Gastrocnemius medialis (tissue), 4 donors: ENCODE measurements around the gene METTL26. TPM values are rescaled to one million over a fixed set of nuclear protein-coding genes. Genes with fewer than 3 reads are reported as not detected.

Experiments
- ATAC-seq, 2 donors: fragments of 150-250 bp; one replicate each; pipeline ENCODE4 v1.9.1; 2016
- DNase-seq, 2 donors: peaks; one replicate each; pipeline ENCODE4 v3.0.0-alpha.2; 2019
- H3K27ac ChIP-seq, 4 donors: fragments of 200-600 bp; sonication (generic); 1 replicate in 1 of 4; 2 replicates in 3 of 4; pipeline ENCODE4 v1.5.1; 2016 to 2018; ENCODE audit warnings: mild to moderate bottlenecking in 2 of 4, moderate library complexity in 1 of 4
- H3K27me3 ChIP-seq, 3 donors: fragments of 200-600 bp; sonication (generic) in 2 of 3; 1 replicate in 1 of 3; 2 replicates in 2 of 3; pipeline versions ENCODE4 v1.5.1 to v1.6.0; 2016 to 2019; ENCODE audit warnings: mild to moderate bottlenecking in 1 of 3, moderate library complexity in 1 of 3
- H3K36me3 ChIP-seq, 2 donors: fragments of 200-600 bp; sonication (generic) in 1 of 2; one replicate each; pipeline ENCODE4 v1.5.1; 2017 to 2018
- H3K4me1 ChIP-seq, 2 donors: fragments of 200-600 bp; sonication (generic) in 1 of 2; one replicate each; pipeline ENCODE4 v1.5.1; 2016 to 2017; ENCODE audit warnings: mild to moderate bottlenecking in 2 of 2
- H3K4me3 ChIP-seq, 4 donors: fragments of 200-600 bp; sonication (generic) in 3 of 4; 1 replicate in 1 of 4; 2 replicates in 3 of 4; pipeline ENCODE4 v1.5.1; 2016 to 2019; ENCODE audit warnings: mild to moderate bottlenecking in 2 of 4
- H3K9me3 ChIP-seq, 3 donors: fragments of 200-600 bp; sonication (generic) in 2 of 3; 1 replicate in 1 of 3; 2 replicates in 2 of 3; pipeline ENCODE4 v1.5.1; 2016 to 2019
- POLR2A ChIP-seq, 2 donors: fragments of 450-650 bp; IDR thresholded peaks; one replicate each; pipeline ENCODE4 v1.6.1; 2017; ENCODE audit warnings: antibody characterized with exemption in 2 of 2, mild to moderate bottlenecking in 2 of 2, moderate library complexity in 2 of 2
- in situ Hi-C, 4 donors: fragments of 200-750 bp; cut with MboI; loops; one replicate each; pipeline versions ENCODE4 v1.15.0 to v1.8.0; 2017; ENCODE audit warnings: low sequenced_read_pairs in 4 of 4
- intact Hi-C: fragments of 100-400 bp; cut with DNase I; formaldehyde crosslinking; loops from one replicate; pipeline ENCODE4 v1.15.1; 2023; ENCODE audit warnings: low total_unique reads
- total RNA-seq, 4 donors: library from RNA; depleted of rRNA; stranded (reverse); fragments of >200 nt; gene quantifications; one replicate each; pipeline versions ENCODE4 v1.1.0 to v1.2.3, GENCODE V29; 2016
- TF ChIP-seq, protein P1 (sequence below), 5 experiments: fragments of 450-650 bp in 3 of 5; fragments of 200-600 bp in 2 of 5; sonication (generic) in 2 of 5; IDR thresholded peaks in 4 of 5; conservative IDR thresholded peaks in 1 of 5; 1 replicate in 4 of 5; 2 replicates in 1 of 5; pipeline ENCODE4 v1.5.1; 2016 to 2019; ENCODE audit warnings: antibody characterized with exemption in 5 of 5, mild to moderate bottlenecking in 3 of 5, moderate library complexity in 3 of 5

METTL26 gene
- total RNA-seq, 4 donors from 2014 or later, result 114 to 212 (median 141) TPM

- ATAC-seq (no peak), DNase-seq (no peak)
- intact Hi-C loops (no loop called here), in situ Hi-C loops (no loop called here)
- Histone ChIP-seq H3K36me3 (peaks cover 0 to 11% of the 10 kb centered on the region in 2 donors), H3K9me3 (no peaks in the 10 kb centered on the region), H3K4me1 (peaks cover 0 to 7% of the 10 kb centered on the region in 2 donors), H3K27me3 (no peaks in the 10 kb centered on the region), H3K4me3 (no peak overlapping the region), H3K27ac (no peak overlapping the region)
- TF ChIP-seq, protein P1, sequence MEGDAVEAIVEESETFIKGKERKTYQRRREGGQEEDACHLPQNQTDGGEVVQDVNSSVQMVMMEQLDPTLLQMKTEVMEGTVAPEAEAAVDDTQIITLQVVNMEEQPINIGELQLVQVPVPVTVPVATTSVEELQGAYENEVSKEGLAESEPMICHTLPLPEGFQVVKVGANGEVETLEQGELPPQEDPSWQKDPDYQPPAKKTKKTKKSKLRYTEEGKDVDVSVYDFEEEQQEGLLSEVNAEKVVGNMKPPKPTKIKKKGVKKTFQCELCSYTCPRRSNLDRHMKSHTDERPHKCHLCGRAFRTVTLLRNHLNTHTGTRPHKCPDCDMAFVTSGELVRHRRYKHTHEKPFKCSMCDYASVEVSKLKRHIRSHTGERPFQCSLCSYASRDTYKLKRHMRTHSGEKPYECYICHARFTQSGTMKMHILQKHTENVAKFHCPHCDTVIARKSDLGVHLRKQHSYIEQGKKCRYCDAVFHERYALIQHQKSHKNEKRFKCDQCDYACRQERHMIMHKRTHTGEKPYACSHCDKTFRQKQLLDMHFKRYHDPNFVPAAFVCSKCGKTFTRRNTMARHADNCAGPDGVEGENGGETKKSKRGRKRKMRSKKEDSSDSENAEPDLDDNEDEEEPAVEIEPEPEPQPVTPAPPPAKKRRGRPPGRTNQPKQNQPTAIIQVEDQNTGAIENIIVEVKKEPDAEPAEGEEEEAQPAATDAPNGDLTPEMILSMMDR (IDR thresholded peaks at IDR 0.05 in 4 of 5, conservative IDR thresholded peaks at IDR 0.05 in 1 of 5), result no peak
- no peak for TF ChIP-seq POLR2A (IDR thresholded peaks at IDR 0.05)
These were observed 13.2 kb downstream of the METTL26 start for GRCh38 chr16:622920-623280.

DNA sequence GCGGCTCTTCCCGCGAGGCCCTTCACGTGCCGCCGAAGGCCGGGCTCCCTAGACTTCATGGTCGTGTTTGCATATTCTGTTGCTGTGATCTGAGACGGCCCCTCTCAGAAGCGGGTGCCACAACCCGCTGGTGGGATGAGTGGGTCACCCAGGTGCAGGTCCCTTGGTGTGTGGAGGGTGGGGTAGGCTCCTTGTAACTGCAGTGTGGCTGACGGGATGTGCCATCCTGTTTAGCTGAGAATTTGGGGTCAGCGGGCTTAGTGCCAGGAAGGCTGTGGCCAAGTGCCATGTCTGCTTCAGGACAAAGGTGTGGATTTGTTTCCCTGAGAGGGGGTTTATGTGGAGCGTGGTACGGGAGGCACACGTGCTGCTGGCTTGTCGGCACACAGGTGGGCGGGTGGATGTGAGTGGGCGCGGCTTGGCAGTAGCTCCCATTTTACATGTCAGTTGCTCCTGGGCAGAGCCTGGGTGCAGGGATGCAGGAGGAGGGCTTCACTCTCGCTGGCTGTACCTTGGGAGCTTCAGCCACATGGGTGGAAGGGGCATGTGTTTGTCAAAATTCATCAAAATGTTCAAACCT, 14.5 kb downstream of the METTL26 start:
- Histone ChIP-seq H3K27me3 (no peaks in the 10 kb centered on the region), H3K9me3 (no peaks in the 10 kb centered on the region), H3K4me1 (no peaks in the 10 kb centered on the region), H3K27ac (no peak overlapping the region), H3K36me3 (peaks cover 0 to 11% of the 10 kb centered on the region in 2 donors), H3K4me3 (no peak overlapping the region)
- no peak for TF ChIP-seq POLR2A (IDR thresholded peaks at IDR 0.05)
- TF ChIP-seq, protein P1 (IDR thresholded peaks at IDR 0.05 in 4 of 5, conservative IDR thresholded peaks at IDR 0.05 in 1 of 5), result no peak
- ATAC-seq (no peak), DNase-seq (no peak)
- in situ Hi-C loops (no loop called here), intact Hi-C loops (no loop called here)

- in situ Hi-C loops (no loop called here), intact Hi-C loops (no loop called here)
- Histone ChIP-seq H3K9me3 (no peaks in the 10 kb centered on the region), H3K27ac (no peak overlapping the region), H3K36me3 (peaks cover 0 to 5% of the 10 kb centered on the region in 2 donors), H3K27me3 (no peaks in the 10 kb centered on the region), H3K4me1 (no peaks in the 10 kb centered on the region), H3K4me3 (no peak overlapping the region)
- TF ChIP-seq, protein P1 (IDR thresholded peaks at IDR 0.05 in 4 of 5, conservative IDR thresholded peaks at IDR 0.05 in 1 of 5), result no peak
- no peak for TF ChIP-seq POLR2A (IDR thresholded peaks at IDR 0.05)
- DNase-seq (no peak), ATAC-seq (no peak)
These were observed 15.2 kb downstream of the METTL26 start for GRCh38 chr16:620700-621525.

- in situ Hi-C loops (no loop called here), intact Hi-C loops (no loop called here)
- H3K27ac ChIP-seq, result no peak overlapping the region
- DNase-seq (no peak), ATAC-seq (no peak)
- no peaks in the 10 kb centered on the region for H3K9me3 ChIP-seq
- H3K4me3 ChIP-seq, result no peak overlapping the region
- no peaks in the 10 kb centered on the region for H3K4me1 ChIP-seq
- no peaks in the 10 kb centered on the region for H3K36me3 ChIP-seq
- H3K27me3 ChIP-seq, result no peaks in the 10 kb centered on the region
- TF ChIP-seq, protein P1 (IDR thresholded peaks at IDR 0.05 in 4 of 5, conservative IDR thresholded peaks at IDR 0.05 in 1 of 5), result no peak
- TF ChIP-seq POLR2A (IDR thresholded peaks at IDR 0.05), result no peak
These were observed 16.5 kb downstream of the METTL26 start for GRCh38 chr16:619476-620100.
